H1 (cell line): ENCODE results near the gene MOV10L1.

ENCODE experiments used
- CHD2 ChIP-seq: IDR thresholded peaks from 2 replicates; pipeline ENCODE4 v1.6.1; 2012; ENCODE audit warnings: low read length, improper control_type of control experiment
- EP300 ChIP-seq, 2 experiments: IDR thresholded peaks; 1 replicate in 1 of 2; 2 replicates in 1 of 2; pipeline ENCODE4 v1.6.1; 2011 to 2012; ENCODE audit warnings: low read depth in 2 of 2, low read length in 2 of 2, mild to moderate bottlenecking in 2 of 2, borderline replicate concordance in 1 of 2, inconsistent platforms in 1 of 2, moderate library complexity in 1 of 2
- EZH2 ChIP-seq: fragments of 200-600 bp; sonication (generic); IDR thresholded peaks from 2 replicates; pipeline ENCODE4 v1.7.1; 2012; ENCODE audit warnings: low read depth, mild to moderate bottlenecking, moderate library complexity, low read length, inconsistent platforms; ENCODE audit not compliant: severe bottlenecking
- HDAC2 ChIP-seq, 2 experiments: fragments of 300-600 bp in 1 of 2; sonication (generic) in 1 of 2; IDR thresholded peaks; 2 replicates each; pipeline ENCODE4 v1.6.1; 2011 to 2012; ENCODE audit warnings: low read depth in 2 of 2, low read length in 2 of 2, mild to moderate bottlenecking in 2 of 2, moderate library complexity in 2 of 2, borderline replicate concordance in 1 of 2, inconsistent platforms in 1 of 2
- HDAC6 ChIP-seq: IDR thresholded peaks from one replicate; pipeline ENCODE4 v1.7.1; 2012; ENCODE audit warnings: low read depth, mild to moderate bottlenecking, inconsistent platforms, low read length, moderate library complexity
- KDM1A ChIP-seq: fragments of 200-600, 300-600 bp; sonication (generic); IDR thresholded peaks from 2 replicates; pipeline ENCODE4 v1.7.1; 2016; ENCODE audit warnings: mild to moderate bottlenecking, low read length, borderline replicate concordance
- POLR2AphosphoS5 ChIP-seq: IDR thresholded peaks from 2 replicates; pipeline ENCODE4 v1.6.1; 2011; ENCODE audit warnings: low read depth, low read length
- POU5F1 ChIP-seq: IDR thresholded peaks from 2 replicates; pipeline ENCODE4 v1.6.1; 2011; ENCODE audit warnings: low read depth, mild to moderate bottlenecking, low read length, moderate library complexity
- RXRA ChIP-seq: IDR thresholded peaks from 2 replicates; pipeline ENCODE4 v1.6.1; 2011; ENCODE audit warnings: low read depth, mild to moderate bottlenecking, low read length, moderate library complexity; ENCODE audit not compliant: insufficient read depth
- YY1 ChIP-seq: IDR thresholded peaks from 2 replicates; pipeline ENCODE4 v1.6.1; 2011; ENCODE audit warnings: low read depth, mild to moderate bottlenecking, low read length
- ZNF274 ChIP-seq: IDR thresholded peaks from 2 replicates; pipeline ENCODE4 v1.7.0; 2012; ENCODE audit warnings: low read length, borderline replicate concordance; ENCODE audit errors: extremely low read depth
- TF ChIP-seq, protein P1 (sequence below): IDR thresholded peaks from 2 replicates; pipeline ENCODE4 v1.6.1; 2011; ENCODE audit warnings: low read depth, mild to moderate bottlenecking, low read length; ENCODE audit not compliant: insufficient read depth
- TF ChIP-seq, protein P2 (sequence below): IDR thresholded peaks from 2 replicates; pipeline ENCODE4 v1.6.1; 2012; ENCODE audit warnings: inconsistent platforms
- TF ChIP-seq, protein P3 (sequence below), 3 experiments: IDR thresholded peaks; 1 replicate in 2 of 3; 2 replicates in 1 of 3; pipeline versions ENCODE4 v1.5.1 to v1.6.1; 2011; ENCODE audit warnings: low read length in 3 of 3, mild to moderate bottlenecking in 3 of 3, inconsistent platforms in 2 of 3, low read depth in 1 of 3, moderate library complexity in 1 of 3; ENCODE audit not compliant: insufficient read depth in 1 of 3; ENCODE audit errors: control extremely low read depth in 1 of 3

- no peak for TF ChIP-seq ZNF274
- TF ChIP-seq, protein P1, sequence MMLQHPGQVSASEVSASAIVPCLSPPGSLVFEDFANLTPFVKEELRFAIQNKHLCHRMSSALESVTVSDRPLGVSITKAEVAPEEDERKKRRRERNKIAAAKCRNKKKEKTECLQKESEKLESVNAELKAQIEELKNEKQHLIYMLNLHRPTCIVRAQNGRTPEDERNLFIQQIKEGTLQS, result no peak
- no peak for TF ChIP-seq EP300 (IDR thresholded peaks at IDR 0.05; ENCODE audit: borderline replicate concordance in 1 of 2, low read depth in 2 of 2, low read length in 2 of 2)
- TF ChIP-seq HDAC2 (IDR thresholded peaks at IDR 0.05; ENCODE audit: borderline replicate concordance in 1 of 2, low read depth in 2 of 2, low read length in 2 of 2), result no peak
- no peak for TF ChIP-seq YY1
- TF ChIP-seq, protein P2, sequence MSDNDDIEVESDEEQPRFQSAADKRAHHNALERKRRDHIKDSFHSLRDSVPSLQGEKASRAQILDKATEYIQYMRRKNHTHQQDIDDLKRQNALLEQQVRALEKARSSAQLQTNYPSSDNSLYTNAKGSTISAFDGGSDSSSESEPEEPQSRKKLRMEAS, result no peak
- TF ChIP-seq HDAC6, result no peak
- no peak for TF ChIP-seq RXRA
- no peak for TF ChIP-seq EZH2
- TF ChIP-seq POLR2AphosphoS5, result no peak
- TF ChIP-seq, protein P3, sequence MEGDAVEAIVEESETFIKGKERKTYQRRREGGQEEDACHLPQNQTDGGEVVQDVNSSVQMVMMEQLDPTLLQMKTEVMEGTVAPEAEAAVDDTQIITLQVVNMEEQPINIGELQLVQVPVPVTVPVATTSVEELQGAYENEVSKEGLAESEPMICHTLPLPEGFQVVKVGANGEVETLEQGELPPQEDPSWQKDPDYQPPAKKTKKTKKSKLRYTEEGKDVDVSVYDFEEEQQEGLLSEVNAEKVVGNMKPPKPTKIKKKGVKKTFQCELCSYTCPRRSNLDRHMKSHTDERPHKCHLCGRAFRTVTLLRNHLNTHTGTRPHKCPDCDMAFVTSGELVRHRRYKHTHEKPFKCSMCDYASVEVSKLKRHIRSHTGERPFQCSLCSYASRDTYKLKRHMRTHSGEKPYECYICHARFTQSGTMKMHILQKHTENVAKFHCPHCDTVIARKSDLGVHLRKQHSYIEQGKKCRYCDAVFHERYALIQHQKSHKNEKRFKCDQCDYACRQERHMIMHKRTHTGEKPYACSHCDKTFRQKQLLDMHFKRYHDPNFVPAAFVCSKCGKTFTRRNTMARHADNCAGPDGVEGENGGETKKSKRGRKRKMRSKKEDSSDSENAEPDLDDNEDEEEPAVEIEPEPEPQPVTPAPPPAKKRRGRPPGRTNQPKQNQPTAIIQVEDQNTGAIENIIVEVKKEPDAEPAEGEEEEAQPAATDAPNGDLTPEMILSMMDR (IDR thresholded peaks at IDR 0.05; ENCODE audit: control extremely low read depth in 1 of 3, insufficient read depth in 1 of 3, low read depth in 1 of 3, low read length in 3 of 3), result no peak
- no peak for TF ChIP-seq KDM1A
- TF ChIP-seq POU5F1, result no peak
- no peak for TF ChIP-seq CHD2
Measured at GRCh38 chr22:50089231-50089630, 575 bp upstream of the MOV10L1 start.
